Suprapubic skin (tissue), 4 donors: ENCODE data around the gene CHST8. TPM values are rescaled to one million over a fixed set of nuclear protein-coding genes. Genes with fewer than 3 reads are reported as not detected.
"Not testable (repeated sequence)": the region's sequence is repeated elsewhere in the genome, so short reads cannot be mapped to it uniquely, and the experiment has no call there.

ENCODE experiments used
- DNase-seq, 2 donors: peaks; one replicate each; pipeline ENCODE4 v3.0.0-alpha.2; 2019; ENCODE audit warnings: low spot score in 2 of 2
- H3K27ac ChIP-seq: fragments of 200-600 bp; sonication (generic); one replicate; pipeline ENCODE4 v1.5.1; 2019
- H3K27me3 ChIP-seq: fragments of 200-600 bp; sonication (generic); one replicate; pipeline ENCODE4 v1.5.1; 2019
- H3K36me3 ChIP-seq: fragments of 200-600 bp; sonication (generic); one replicate; pipeline ENCODE4 v1.5.1; 2019
- H3K4me1 ChIP-seq: fragments of 200-600 bp; sonication (generic); one replicate; pipeline ENCODE4 v1.5.1; 2019
- H3K4me3 ChIP-seq: fragments of 200-600 bp; sonication (generic); one replicate; pipeline ENCODE4 v1.5.1; 2019; ENCODE audit warnings: mild to moderate bottlenecking
- H3K9me3 ChIP-seq: fragments of 200-600 bp; sonication (generic); one replicate; pipeline ENCODE4 v1.5.1; 2019
- EP300 ChIP-seq: sonication (generic); formaldehyde crosslinking; IDR thresholded peaks from one replicate; pipeline ENCODE4 v1.6.1; 2017; ENCODE audit warnings: antibody characterized with exemption
- POLR2A ChIP-seq, 2 donors: fragments of 450-650 bp; IDR thresholded peaks; one replicate each; pipeline ENCODE4 v1.6.1; 2017; ENCODE audit warnings: antibody characterized with exemption in 2 of 2, mild to moderate bottlenecking in 2 of 2, moderate library complexity in 2 of 2
- POLR2AphosphoS5 ChIP-seq, 3 donors: sonication (generic); formaldehyde crosslinking; IDR thresholded peaks; one replicate each; pipeline ENCODE4 v1.6.1; 2017; ENCODE audit warnings: antibody characterized with exemption in 3 of 3
- WGBS: methylation state at CpG from one replicate; pipeline ENCODE4 v1.1.5; 2018; 5-methylcytosine and 5-hydroxymethylcytosine counted together
- total RNA-seq, 4 donors: library from RNA; depleted of rRNA; stranded (reverse); fragments of >200 nt; gene quantifications; one replicate each; pipeline ENCODE4 v1.1.0, GENCODE V29; 2016
- TF ChIP-seq, protein P1 (sequence below), 2 donors: fragments of 200-600 bp in 1 of 2; fragments of 450-650 bp in 1 of 2; sonication (generic) in 1 of 2; IDR thresholded peaks; one replicate each; pipeline ENCODE4 v1.5.1; 2016 to 2019; ENCODE audit warnings: antibody characterized with exemption in 2 of 2, mild to moderate bottlenecking in 1 of 2, moderate library complexity in 1 of 2

The CHST8 gene
- total RNA-seq, 4 donors from 2014 or later: 0.36 TPM; not detected in 3

GRCh38 chr19:33690378-33691029 is 68.8 kb downstream of the CHST8 start:
- TF ChIP-seq, protein P1, sequence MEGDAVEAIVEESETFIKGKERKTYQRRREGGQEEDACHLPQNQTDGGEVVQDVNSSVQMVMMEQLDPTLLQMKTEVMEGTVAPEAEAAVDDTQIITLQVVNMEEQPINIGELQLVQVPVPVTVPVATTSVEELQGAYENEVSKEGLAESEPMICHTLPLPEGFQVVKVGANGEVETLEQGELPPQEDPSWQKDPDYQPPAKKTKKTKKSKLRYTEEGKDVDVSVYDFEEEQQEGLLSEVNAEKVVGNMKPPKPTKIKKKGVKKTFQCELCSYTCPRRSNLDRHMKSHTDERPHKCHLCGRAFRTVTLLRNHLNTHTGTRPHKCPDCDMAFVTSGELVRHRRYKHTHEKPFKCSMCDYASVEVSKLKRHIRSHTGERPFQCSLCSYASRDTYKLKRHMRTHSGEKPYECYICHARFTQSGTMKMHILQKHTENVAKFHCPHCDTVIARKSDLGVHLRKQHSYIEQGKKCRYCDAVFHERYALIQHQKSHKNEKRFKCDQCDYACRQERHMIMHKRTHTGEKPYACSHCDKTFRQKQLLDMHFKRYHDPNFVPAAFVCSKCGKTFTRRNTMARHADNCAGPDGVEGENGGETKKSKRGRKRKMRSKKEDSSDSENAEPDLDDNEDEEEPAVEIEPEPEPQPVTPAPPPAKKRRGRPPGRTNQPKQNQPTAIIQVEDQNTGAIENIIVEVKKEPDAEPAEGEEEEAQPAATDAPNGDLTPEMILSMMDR (IDR thresholded peaks at IDR 0.05): no peak
- TF ChIP-seq POLR2A (IDR thresholded peaks at IDR 0.05) (no peak), POLR2AphosphoS5 (IDR thresholded peaks at IDR 0.05) (no peak), EP300 (no peak)
- H3K4me3 ChIP-seq: no peak overlapping the region
- H3K27ac ChIP-seq: no peak overlapping the region
- DNase-seq: peak; percentile 41 to 58
- H3K27me3 ChIP-seq: peaks cover 28% of the 10 kb centered on the region
- no peaks in the 10 kb centered on the region for H3K4me1 ChIP-seq
- WGBS: 79% methylated on average over 13 of the region's 20 CpGs
- no peaks in the 10 kb centered on the region for H3K9me3 ChIP-seq
- no peaks in the 10 kb centered on the region for H3K36me3 ChIP-seq

DNA sequence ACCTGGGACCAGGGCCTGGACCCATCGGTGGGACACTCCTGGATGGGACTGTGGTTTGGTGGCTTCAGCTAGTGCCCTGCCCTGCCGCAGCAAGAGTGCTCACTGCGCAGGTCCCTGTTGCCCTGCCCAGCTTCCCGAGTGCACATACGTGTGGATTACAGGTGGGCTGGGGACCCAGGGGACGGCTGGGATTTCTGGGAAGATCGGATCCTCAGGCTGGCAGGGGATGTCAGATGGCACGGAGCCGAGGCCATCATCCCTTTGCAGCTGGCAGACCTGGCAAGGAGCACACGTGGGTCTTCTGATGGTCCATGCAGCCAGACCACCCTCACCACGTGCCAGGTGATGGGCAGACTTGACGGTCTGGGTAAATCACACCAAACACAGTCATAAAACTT is 69.3 kb downstream of the CHST8 start:
- H3K27me3 ChIP-seq: peaks cover 23% of the 10 kb centered on the region
- no peak overlapping the region for H3K27ac ChIP-seq
- TF ChIP-seq POLR2A (IDR thresholded peaks at IDR 0.05): no peak
- TF ChIP-seq, protein P1 (IDR thresholded peaks at IDR 0.05): no peak
- TF ChIP-seq POLR2AphosphoS5 (IDR thresholded peaks at IDR 0.05): no peak
- TF ChIP-seq EP300: no peak
- H3K4me1 ChIP-seq: no peaks in the 10 kb centered on the region
- H3K4me3 ChIP-seq: no peak overlapping the region
- WGBS: 74% methylated on average over 3 of the region's 12 CpGs
- H3K36me3 ChIP-seq: no peaks in the 10 kb centered on the region
- H3K9me3 ChIP-seq: no peaks in the 10 kb centered on the region
- peak; percentile 25 to 62 for DNase-seq

DNA sequence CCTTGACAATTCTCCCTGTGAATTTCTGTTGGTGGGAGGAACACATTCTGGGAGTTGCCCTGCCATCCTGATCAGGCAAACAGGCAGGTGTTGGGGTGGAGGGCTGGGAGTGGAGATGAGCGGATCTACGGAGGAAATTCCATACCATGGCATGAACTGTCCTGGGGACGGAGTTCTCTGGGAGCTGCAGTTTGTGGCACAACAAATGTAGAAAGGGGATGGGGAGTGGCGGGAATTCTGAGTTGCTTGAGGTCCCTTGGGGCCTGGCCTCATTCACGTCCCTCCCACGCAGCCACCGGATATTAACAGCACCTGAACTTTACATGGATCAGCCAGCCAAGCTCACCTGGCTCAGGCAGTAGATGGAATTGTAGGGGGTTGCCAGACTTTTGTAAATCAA is 70.0 kb downstream of the CHST8 start:
- TF ChIP-seq POLR2AphosphoS5 (IDR thresholded peaks at IDR 0.05): no peak
- TF ChIP-seq, protein P1 (IDR thresholded peaks at IDR 0.05): no peak
- no peak for TF ChIP-seq EP300
- TF ChIP-seq POLR2A (IDR thresholded peaks at IDR 0.05): no peak
- Histone ChIP-seq H3K36me3 (no peaks in the 10 kb centered on the region), H3K9me3 (no peaks in the 10 kb centered on the region), H3K27ac (no peak overlapping the region), H3K27me3 (peaks cover 16% of the 10 kb centered on the region), H3K4me1 (no peaks in the 10 kb centered on the region), H3K4me3 (no peak overlapping the region)
- peak; percentile 30 to 56 for DNase-seq
- WGBS: 53% methylated on average over 7 of the region's 7 CpGs

DNA sequence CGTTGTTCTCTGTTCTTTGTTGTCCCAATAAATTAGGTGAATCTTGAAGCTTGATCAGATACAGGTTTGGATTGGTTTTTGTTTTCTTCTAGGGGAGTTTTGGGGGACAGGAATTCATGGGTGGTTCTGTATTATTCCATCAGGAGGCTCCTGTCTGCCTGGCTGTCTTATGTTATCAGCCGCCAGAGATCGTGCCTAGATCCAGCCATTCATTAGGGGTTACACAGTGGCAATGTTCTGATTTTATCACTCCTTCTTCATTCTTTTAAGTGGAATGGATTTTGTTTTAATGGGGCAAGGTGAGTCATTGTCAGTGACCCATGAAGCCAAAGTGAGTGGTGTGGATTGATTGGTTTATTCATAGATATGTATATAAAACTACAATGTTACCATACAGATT is 71.9 kb downstream of the CHST8 start:
- WGBS: 70% methylated on average over 3 of the region's 3 CpGs

DNA sequence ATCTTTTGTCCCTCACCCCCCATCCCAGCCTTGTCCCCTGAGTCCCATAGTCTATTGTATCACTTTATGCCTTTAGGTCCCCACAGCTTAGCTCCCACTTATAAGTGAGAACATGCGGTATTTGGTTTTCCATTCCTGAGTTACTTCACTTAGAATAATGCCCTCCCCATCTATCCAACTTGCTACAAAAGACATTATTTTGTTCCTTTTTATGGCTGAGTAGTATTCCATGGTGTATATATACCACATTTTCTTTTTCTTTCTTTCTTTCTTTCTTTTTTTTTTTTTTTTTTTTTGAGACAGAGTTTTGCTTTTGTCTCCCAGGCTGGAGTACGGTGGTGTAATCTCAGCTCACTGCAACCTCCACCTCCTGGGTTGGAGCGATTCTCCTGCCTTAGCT is 73.8 kb downstream of the CHST8 start:
- 94% methylated on average over 3 of the region's 3 CpGs for WGBS
- H3K27ac ChIP-seq, H3K4me3 ChIP-seq, H3K36me3 ChIP-seq, H3K9me3 ChIP-seq, H3K27me3 ChIP-seq, H3K4me1 ChIP-seq, DNase-seq: not testable (repeated sequence)

More for the DNA sequence above, 71.9 kb downstream of the CHST8 start:
- H3K27me3 ChIP-seq: peaks cover under 1% of the 10 kb centered on the region
- H3K27ac ChIP-seq: no peak overlapping the region
- H3K4me3 ChIP-seq: no peak overlapping the region
- TF ChIP-seq EP300: no peak
- no peak for TF ChIP-seq POLR2AphosphoS5 (IDR thresholded peaks at IDR 0.05)
- TF ChIP-seq, protein P1 (IDR thresholded peaks at IDR 0.05): no peak
- TF ChIP-seq POLR2A (IDR thresholded peaks at IDR 0.05): no peak
- no peaks in the 10 kb centered on the region for H3K9me3 ChIP-seq
- no peaks in the 10 kb centered on the region for H3K4me1 ChIP-seq
- no peaks in the 10 kb centered on the region for H3K36me3 ChIP-seq
- no peak for DNase-seq

- H3K4me1 ChIP-seq: no peaks in the 10 kb centered on the region
- TF ChIP-seq, protein P1 (IDR thresholded peaks at IDR 0.05): no peak
- TF ChIP-seq EP300 (no peak), POLR2A (IDR thresholded peaks at IDR 0.05) (no peak), POLR2AphosphoS5 (IDR thresholded peaks at IDR 0.05) (no peak)
- H3K36me3 ChIP-seq: no peaks in the 10 kb centered on the region
- H3K27ac ChIP-seq: no peak overlapping the region
- no peak overlapping the region for H3K4me3 ChIP-seq
- no peaks in the 10 kb centered on the region for H3K9me3 ChIP-seq
- DNase-seq: peak; percentile 50 to 55
- 86% methylated on average over 9 of the region's 9 CpGs for WGBS
- peaks cover 6% of the 10 kb centered on the region for H3K27me3 ChIP-seq
These were observed 76.0 kb downstream of the CHST8 start for GRCh38 chr19:33697766-33698165.
